MM.1S (cell line): ENCODE results near the gene TWSG1.

Source experiments
- EZH2 ChIP-seq: fragments of 300-600 bp; sonication (generic); optimal IDR thresholded peaks from 2 replicates; pipeline ENCODE3; 2017; ENCODE audit warnings: low read depth, mild to moderate bottlenecking, antibody characterized with exemption, low read length, mixed read lengths
- EZH2phosphoT487 ChIP-seq: fragments of 300-600 bp; sonication (generic); IDR thresholded peaks from 2 replicates; pipeline ENCODE4 v1.6.1; 2018; ENCODE audit warnings: antibody characterized with exemption, low read length
- TF ChIP-seq, protein P1 (sequence below): fragments of 300-600 bp; sonication (generic); IDR thresholded peaks from 2 replicates; pipeline ENCODE4 v1.5.1; 2016; ENCODE audit warnings: antibody characterized with exemption, low read length, mixed read lengths

DNA sequence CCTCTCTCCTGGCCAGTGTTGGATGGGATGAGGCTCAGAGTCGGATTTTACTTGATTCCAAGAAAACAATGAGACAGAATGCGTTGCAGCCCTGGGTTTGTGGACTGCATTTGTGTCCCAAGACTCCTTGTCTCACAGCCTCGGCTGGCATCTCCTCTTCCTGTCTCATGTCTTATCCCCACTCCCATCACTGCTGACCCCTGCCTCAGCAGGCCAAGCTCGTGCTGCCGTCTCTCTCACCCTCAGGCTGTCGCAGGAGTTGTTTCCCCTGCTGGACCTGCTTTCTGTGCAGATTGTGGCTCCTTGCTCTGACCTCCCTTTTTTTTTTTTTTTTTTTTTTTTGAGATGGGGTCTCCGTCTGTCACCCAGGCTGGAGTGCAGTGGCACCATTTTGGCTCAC lies 70.6 kb downstream of the TWSG1 start:
- TF ChIP-seq, protein P1, sequence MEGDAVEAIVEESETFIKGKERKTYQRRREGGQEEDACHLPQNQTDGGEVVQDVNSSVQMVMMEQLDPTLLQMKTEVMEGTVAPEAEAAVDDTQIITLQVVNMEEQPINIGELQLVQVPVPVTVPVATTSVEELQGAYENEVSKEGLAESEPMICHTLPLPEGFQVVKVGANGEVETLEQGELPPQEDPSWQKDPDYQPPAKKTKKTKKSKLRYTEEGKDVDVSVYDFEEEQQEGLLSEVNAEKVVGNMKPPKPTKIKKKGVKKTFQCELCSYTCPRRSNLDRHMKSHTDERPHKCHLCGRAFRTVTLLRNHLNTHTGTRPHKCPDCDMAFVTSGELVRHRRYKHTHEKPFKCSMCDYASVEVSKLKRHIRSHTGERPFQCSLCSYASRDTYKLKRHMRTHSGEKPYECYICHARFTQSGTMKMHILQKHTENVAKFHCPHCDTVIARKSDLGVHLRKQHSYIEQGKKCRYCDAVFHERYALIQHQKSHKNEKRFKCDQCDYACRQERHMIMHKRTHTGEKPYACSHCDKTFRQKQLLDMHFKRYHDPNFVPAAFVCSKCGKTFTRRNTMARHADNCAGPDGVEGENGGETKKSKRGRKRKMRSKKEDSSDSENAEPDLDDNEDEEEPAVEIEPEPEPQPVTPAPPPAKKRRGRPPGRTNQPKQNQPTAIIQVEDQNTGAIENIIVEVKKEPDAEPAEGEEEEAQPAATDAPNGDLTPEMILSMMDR, result no peak
- TF ChIP-seq EZH2 (no peak), EZH2phosphoT487 (no peak)
